ENCODE measurements around the gene HIVEP1.

- TF ChIP-seq TAF1 (IDR thresholded peaks at IDR 0.05; ENCODE audit: low read depth, low read length) (no peak), ASH2L (IDR thresholded peaks at IDR 0.05; ENCODE audit: low read length) (no peak), EZH2 (IDR thresholded peaks at IDR 0.05; ENCODE audit: low read depth, low read length, severe bottlenecking) (no peak), POLR2A (IDR thresholded peaks at IDR 0.05; ENCODE audit: control extremely low read depth in 1 of 2, low read depth in 2 of 2, low read length in 2 of 2) (no peak), TBP (IDR thresholded peaks at IDR 0.05; ENCODE audit: low read depth, low read length) (no peak), GABPA (IDR thresholded peaks at IDR 0.05; ENCODE audit: borderline replicate concordance, insufficient read depth, low read length) (no peak), POLR2AphosphoS5 (IDR thresholded peaks at IDR 0.05; ENCODE audit: low read depth, low read length) (no peak)
- TF ChIP-seq, protein P1, sequence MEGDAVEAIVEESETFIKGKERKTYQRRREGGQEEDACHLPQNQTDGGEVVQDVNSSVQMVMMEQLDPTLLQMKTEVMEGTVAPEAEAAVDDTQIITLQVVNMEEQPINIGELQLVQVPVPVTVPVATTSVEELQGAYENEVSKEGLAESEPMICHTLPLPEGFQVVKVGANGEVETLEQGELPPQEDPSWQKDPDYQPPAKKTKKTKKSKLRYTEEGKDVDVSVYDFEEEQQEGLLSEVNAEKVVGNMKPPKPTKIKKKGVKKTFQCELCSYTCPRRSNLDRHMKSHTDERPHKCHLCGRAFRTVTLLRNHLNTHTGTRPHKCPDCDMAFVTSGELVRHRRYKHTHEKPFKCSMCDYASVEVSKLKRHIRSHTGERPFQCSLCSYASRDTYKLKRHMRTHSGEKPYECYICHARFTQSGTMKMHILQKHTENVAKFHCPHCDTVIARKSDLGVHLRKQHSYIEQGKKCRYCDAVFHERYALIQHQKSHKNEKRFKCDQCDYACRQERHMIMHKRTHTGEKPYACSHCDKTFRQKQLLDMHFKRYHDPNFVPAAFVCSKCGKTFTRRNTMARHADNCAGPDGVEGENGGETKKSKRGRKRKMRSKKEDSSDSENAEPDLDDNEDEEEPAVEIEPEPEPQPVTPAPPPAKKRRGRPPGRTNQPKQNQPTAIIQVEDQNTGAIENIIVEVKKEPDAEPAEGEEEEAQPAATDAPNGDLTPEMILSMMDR (IDR thresholded peaks at IDR 0.05; ENCODE audit: control extremely low read depth in 1 of 3, insufficient read depth in 1 of 3, low read depth in 1 of 3, low read length in 3 of 3), result no peak
Measured at GRCh38 chr6:12102350-12102749, 90.2 kb downstream of the HIVEP1 start.
